HG03060 (cell line): ENCODE data around the gene TESK1.

Experiments
- ATAC-seq: cut with Tn5 transposase; IDR thresholded peaks from one replicate; pipeline ENCODE4 v1.9.1; 2021; ENCODE audit warnings: low read depth, moderate number of reproducible peaks; ENCODE audit not compliant: unreplicated experiment

TESK1 gene, protein sequence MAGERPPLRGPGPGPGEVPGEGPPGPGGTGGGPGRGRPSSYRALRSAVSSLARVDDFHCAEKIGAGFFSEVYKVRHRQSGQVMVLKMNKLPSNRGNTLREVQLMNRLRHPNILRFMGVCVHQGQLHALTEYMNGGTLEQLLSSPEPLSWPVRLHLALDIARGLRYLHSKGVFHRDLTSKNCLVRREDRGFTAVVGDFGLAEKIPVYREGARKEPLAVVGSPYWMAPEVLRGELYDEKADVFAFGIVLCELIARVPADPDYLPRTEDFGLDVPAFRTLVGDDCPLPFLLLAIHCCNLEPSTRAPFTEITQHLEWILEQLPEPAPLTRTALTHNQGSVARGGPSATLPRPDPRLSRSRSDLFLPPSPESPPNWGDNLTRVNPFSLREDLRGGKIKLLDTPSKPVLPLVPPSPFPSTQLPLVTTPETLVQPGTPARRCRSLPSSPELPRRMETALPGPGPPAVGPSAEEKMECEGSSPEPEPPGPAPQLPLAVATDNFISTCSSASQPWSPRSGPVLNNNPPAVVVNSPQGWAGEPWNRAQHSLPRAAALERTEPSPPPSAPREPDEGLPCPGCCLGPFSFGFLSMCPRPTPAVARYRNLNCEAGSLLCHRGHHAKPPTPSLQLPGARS

DNA sequence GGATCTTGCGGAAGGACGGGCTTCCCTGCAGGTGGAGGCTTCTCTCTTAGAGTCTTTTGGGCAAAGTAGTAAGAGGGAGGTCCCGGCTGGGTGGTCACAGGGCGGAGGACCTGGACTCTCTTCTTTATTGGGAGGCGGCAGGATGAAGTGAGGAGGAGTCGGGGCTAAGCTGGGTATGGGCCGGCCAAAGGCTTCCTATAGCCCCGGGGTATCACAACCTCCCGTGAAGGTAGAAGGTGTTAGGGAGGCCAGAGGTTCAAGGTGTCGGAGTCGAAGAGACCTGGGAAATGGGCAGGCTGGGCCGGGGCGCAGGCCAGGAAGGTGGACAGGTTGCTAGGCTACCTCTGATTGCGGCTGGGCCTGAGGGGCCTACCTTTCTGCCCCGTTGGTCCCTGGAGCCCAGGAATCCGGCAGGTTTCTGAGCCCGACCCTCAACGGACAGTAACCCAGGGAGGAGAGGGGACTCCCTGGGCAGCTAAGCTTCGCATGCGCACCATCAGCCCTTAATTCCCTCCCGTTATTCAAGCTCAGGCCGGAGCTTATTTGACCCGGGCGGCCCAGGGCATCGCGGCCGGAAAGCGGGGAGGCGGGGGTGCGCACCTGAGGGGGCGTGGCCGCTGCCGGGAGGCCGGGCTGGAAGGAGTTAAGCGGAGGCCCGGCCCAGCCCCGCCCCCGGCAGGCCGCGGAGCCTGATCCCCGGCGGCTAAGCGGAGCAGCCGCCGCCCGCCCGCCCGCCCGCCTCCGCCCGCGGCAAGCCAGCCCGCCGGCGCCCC lies at the start of gene TESK1:
Gene TESK1, plus strand, starts transcription at position 685 of the 773 bp plus-strand sequence. CDS start 358 bp downstream, outside the sequence.
- no peak for ATAC-seq

DNA sequence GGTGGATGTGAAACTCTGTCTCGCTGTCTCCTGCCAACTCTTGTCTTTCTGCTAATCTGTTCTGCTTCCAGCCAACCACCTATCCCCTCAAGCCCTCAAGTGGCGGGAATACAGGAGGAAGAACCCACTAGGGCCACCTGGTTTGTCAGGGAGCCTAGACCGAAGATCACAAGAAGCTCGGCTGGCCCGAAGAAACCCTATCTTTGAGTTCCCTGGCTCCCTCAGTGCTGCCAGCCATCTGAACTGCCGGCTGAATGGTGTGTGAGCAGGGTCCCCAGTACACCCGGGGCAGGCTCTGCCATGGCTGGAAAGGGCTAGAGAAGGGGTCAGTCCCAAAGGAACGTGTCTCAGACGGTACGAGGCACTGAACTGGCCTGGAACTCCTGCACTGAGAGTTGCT lies 49.2 kb upstream of the TESK1 start:
- ATAC-seq, result no peak

DNA sequence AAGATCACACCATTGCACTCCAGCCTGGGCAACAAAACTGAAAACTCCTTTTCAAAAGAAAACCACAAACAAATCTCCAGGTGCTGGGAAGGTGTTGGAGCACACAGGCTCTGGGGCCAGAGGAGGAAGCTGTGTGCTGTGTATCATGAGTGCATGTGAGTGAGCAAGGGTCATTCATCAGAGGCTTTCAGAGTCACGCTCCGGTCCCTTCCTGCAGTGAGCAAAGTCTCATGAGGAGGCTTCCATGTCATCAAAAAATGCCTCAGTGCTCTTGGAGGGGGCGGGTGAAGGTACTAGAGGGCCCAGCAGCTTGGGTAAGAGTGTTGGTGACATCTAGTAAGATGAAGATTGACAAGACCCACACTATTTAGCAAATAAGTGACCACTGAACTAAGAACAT lies 48.3 kb upstream of the TESK1 start:
- no peak for ATAC-seq

DNA sequence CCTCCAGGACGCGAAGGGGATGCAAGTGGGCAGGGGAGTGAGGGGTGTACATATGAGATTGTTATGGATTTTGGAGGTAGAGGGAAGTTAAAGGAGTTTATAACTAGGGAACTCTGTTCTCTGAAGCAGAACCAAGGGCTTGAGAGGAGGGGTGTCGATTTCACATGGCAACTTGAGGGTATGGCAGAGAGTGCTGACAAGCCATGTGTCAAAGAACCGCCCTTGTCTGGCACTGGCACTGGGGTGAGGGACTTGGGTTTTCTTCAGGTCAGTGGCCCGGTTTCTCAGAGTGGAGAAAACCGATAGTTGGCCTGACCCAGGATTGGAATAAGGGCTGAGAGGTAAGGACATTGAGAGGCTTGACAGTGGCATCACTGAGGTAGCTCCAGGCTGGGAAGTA lies 47.7 kb upstream of the TESK1 start:
- no peak for ATAC-seq

DNA sequence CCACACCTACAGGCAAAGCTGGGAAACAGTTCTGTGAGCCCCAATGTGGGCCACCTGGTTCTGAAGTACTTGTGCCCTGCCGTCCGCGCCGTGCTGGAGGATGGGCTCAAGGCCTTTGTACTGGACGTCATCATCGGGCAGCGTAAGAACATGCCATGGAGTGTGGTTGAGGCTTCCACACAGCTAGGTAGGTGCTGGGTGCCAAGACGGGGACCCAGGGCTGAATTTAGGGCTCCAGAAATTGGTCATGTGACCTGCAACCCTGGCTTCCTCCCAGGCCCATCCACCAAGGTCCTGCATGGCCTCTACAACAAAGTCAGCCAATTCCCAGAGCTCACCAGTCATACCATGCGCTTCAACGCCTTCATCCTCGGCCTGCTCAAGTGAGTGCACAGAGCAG lies 46.9 kb upstream of the TESK1 start:
- no peak for ATAC-seq

DNA sequence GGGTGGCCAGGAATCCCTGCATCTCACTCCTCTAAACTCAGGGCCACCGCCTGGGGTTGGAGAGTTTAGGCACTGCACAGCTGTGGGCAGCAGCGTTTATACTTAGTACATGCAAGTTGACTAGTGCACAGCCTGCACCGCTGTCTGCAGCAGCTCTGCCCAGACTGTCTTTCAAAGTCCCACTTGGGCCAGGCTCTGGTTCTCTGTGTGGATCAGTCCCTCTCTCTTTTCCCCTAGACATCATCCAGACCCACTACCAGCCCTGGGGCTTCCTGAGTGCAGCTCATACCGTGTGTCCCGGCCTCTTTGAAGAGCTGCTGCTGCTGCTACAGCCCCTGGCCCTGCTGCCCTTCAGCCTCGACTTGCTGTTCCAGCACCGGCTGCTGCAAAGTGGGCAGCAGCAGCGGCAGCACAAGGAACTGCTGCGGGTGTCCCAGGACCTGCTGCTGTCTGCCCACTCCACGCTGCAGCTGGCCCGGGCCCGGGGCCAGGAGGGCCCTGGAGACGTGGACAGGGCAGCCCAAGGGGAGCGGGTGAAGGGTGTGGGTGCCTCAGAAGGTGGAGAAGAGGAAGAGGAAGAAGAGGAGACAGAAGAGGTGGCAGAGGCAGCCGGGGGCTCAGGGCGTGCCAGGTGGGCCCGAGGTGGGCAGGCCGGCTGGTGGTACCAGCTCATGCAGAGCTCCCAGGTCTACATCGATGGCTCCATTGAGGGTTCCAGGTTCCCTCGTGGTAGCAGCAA lies 45.1 kb upstream of the TESK1 start:
- ATAC-seq, result no peak

DNA sequence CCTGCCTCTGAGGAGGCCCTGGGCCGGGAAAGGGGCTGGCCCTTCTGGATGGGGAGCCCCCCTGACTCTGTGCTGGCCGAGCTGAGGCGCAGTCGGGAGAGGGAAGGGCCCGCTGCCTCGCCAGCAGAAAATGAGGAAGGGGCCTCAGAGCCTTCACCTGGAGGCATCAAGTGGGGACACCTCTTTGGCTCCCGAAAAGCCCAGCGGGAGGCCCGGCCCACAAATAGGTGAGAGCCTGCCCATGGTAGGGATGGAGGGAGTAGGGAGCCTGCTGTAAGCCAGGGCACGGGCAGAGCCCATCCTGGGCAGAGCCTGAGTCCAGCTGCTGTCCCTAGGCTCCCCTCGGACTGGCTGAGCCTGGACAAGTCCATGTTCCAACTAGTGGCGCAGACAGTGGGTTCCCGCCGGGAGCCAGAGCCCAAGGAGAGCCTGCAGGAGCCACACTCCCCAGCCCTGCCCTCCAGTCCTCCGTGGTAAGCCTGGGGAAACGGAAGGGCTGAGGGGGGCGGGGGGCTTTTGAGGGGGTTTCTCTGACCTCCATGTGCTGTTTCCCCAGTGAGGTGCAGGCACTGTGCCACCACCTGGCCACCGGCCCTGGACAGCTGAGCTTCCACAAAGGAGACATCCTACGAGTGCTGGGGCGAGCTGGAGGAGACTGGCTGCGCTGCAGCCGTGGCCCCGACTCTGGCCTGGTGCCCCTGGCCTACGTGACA lies 44.3 kb upstream of the TESK1 start:
- no peak for ATAC-seq

DNA sequence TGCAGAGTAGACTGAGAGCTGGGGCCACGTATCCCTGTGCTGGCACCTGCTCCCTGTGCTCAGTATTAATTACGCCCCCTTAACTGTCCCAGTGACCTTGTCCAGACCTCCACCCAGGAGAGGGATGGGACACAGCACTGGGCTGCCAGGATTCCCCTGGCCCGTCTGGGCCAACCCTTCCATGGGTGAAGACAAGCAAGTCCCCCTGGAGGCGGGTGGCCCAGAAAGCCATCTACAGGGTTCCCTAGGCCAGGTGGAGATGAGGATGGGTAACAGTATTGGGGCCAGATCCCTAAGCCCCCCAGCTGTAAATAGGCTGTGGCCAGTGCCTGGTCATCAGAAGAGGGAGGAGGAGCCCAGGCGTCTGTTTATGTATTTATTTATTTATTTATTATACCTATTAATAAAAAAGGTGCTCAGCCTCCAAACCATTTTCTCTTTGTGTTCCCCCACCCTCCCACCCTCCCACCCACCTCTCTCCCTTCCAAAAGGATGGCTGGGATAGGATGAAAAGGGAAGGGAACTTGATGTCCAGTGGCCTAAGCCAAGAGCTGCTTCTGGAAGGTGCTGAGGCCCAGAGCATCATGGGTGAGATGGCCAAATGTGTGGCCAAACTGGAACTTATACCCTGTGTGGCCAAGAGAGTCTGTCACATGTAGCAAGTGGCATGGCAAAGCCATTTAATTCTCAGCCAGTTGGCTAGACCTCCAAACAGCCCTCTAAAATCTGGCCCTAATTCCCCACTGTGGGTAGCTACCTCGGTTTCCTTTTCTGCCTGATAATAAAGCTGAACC lies 43.4 kb upstream of the TESK1 start:
- no peak for ATAC-seq

DNA sequence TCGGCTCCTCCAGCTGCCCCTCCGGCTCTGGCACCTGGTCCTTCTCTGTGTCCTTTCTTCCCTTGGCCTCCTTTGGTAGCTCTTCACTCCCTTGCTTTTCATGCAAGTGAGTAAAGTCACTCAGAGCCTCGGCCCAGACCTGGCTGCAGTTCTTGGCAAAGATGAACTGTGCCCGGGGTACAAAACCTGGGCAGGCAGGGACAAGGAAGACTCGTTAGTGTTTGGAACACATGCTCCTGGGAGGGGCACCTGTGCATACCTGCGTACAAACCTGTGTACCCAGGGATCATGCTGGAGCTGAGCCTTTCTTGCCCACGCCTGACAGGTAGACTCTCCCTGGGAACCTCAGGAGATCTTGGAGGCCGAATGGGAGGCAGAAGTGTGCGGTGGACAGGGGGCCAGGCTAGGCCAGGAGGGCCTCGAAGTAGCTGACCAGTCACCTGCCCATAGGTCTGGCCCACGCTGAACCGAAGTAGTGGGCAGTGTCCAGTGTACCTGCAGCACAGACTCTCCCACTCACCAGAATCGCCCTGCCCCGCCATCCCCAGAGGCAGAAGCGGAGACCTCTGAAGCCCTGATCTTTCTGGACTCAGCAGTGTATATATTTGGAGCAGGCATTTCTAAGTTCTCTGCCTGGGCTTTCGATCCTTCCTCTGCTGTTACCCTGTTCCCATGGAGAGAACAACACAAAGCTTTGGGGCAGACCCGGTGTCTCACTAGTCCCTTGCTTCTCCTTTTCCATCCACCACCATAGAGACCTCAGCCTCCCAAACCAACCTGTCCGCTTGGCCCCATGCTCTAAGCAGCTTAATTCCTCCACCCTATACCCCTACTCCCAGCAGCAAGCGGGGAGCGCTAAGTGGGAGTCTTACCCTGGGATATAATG lies 41.9 kb upstream of the TESK1 start:
- ATAC-seq, result no peak

DNA sequence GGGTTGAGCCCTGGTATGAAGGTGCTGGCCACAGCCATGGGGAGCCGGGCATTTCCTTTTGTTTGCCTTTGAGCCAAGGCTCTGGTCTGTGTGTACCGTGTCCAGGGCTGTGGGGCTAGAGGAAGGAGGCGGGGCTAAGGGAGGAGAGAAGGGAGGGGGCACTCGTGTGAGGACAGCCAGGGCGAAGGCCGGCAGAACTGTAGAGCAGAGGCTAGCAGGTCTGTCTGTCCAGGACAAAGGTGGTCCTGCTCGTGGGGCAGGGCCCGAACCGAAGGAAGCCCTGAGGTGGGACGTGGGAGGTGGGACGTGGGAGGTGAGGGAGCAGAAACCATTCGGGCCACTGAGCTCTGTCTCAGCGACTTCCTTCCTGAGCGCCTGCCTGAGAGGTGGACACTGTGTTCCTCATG lies 41.3 kb upstream of the TESK1 start:
- ATAC-seq, result no peak

DNA sequence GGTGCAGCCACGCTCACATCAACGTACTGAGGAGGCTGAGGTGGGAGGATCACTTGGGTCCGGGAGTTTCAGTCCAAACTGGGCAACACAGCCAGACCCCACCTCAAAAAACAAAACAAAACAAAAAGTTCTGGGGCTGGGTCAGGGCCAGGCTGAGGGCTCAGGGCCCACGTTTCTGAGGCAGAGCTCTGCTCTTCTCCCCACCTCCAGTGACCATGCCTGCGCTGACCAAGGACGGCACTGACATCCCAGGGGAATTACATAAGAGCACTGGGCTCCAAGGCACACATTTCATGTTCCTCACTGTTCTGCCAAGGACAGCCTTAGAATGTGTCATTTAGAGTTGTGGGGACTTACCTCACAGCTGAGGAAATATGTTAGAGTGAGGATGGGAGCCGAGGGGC lies 40.4 kb upstream of the TESK1 start:
- ATAC-seq, result no peak

DNA sequence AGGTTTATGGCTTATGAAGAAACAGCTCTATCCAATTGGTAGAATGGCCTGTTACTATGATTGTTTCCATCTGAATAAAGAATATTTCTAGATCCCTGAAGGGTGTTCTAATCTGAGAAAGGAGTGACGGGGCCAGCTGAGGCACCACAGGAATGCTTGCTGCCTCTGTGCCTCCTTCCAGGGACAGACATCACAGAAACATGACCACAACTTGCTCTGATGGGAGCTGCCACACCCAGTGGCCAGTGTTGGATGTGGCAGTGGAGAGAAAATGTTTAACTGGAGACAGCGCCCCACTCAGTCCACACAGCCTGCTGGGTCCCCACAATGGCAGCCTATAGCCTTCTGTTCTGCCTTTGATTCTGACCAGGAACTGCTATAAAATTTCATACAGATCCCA lies 38.6 kb upstream of the TESK1 start:
- no peak for ATAC-seq

DNA sequence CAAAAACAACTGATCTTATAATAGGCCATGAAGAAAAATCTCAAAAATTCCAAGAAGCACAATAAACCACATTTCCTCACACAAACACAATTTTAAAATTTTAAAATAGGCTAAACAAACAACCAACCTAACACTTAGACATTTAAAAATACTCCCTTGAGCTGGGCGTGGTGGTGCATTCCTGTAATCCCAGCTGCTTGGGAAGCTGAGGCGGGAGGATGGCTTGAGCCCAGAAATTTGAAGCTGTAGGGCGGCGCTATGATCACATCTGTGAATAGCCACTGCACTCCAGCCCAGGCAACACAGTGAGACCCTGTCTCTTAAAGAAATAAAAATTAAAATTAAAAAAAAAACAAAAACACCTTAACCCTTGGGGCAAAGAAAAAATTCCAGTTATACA lies 36.9 kb upstream of the TESK1 start:
- ATAC-seq, result no peak

DNA sequence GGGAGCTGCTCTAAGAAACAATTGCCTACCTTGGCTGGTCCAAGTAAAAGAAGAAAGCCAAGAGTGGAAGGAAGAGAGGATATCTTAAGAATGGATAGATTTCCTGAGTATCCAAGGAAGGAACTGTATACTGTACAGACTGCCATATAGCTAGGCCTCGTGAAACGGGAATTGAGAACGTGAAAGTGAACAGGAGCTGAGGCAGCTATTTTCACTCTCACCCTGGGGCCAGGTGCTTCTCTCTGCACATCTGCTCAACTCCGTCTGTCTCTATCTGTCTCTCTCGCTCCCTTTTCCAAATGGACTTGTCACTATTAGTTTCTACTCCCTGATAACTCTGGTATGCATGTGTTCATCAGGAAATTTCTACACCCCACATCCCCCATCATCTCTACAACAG lies 35.9 kb upstream of the TESK1 start:
- ATAC-seq, result no peak

DNA sequence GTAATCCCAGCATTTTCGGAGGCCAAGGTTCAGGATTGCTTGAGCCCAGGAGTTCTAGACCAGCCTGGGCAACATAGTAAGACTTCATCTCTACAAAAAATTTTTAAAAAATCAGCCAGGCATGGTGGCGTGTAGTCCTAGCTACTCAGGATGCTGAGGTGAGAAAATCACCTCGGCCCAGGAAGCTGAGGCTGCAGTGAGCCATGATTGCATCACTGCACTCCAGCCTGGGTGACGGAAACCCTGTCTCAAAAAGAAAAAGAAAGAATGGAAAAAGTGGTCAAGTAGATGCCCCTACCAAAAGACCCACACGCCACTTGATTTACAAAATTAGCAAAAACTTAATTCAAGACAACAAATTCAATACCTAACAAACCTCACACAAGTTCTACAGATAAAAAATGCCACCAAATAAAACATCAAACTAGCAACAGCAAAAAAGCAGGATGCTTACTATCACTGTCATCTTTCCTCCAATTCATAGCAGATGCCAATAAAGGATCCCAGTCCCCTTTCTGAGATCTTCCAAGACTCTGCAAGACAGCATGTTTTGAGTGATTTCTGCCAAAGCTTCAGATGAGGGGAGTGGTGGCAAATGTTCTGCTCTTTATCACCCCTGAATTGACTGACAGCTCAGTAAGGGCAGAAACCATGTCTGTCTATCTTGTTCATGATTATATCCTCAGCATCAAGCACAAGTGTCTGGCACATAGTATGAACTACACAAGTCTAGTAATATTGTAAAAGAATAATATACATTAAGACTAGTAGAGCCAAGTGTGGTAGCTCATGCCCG lies 34.2 kb upstream of the TESK1 start:
- ATAC-seq, result no peak

DNA sequence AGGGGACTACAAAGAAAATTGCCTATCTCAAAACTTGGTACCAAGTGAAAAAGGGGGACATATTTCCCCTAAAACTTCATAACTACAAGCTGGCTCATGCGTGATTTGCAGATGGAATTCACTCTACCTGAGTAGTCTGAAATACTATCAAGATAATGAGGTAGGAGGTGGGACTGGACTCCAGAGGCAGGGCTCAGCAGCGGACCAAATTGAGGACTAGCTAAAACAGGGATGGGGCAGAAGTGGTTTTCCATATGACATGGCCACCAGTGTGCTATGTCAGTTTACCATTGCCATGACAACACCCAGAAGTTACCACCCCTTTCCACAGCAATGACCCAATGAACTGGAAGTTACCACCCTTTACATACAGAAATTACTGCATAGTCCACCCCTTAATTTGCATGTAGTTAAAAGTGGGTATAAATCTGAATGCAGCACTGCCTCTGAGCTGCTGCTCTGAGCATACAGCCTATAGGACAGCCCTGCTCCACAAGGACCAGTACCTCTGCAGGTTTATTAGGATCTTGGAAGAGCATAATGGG lies 30.4 kb upstream of the TESK1 start:
- no peak for ATAC-seq

DNA sequence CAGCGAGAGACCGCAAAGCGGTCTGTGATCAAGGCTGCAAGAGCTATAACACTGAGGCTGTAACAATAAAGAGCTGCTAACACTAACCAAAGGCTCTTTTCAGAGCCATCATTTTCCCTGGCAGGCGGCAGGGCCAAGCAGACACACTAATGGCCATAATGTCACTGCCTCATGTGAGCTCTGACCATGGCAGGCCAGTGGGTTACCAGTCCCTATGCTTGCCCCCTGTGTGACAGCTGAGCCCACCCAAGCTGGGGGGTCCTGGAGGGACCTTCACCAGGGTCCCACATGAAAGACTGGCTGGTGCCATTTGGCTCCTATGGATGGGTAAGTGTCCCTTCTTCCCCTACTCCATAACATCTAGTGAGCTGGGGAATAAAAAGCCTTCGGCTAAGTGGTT lies 29.6 kb upstream of the TESK1 start:
- ATAC-seq, result no peak
